Skeletal muscle satellite cell (primary cell): ENCODE data around the gene HPD. TPM values are rescaled to one million over a fixed set of nuclear protein-coding genes. Genes with fewer than 3 reads are reported as not detected.
"Not testable (repeated sequence)": the region's sequence is repeated elsewhere in the genome, so short reads cannot be mapped to it uniquely, and the experiment has no call there.

Source experiments
- H3K27me3 ChIP-seq: 2 replicates; pipeline ENCODE4 v1.7.0; 2013; ENCODE audit warnings: low read length; ENCODE audit not compliant: control insufficient read depth, insufficient read depth
- H3K36me3 ChIP-seq: 2 replicates; pipeline ENCODE4 v1.7.0; 2013; ENCODE audit warnings: mild to moderate bottlenecking, control low read depth, low read length; ENCODE audit not compliant: insufficient read depth
- H3K4me1 ChIP-seq: 2 replicates; pipeline ENCODE4 v1.7.0; 2013; ENCODE audit warnings: low read length; ENCODE audit not compliant: control insufficient read depth, insufficient read depth
- H3K4me2 ChIP-seq: 2 replicates; pipeline ENCODE4 v1.7.0; 2013; ENCODE audit warnings: mild to moderate bottlenecking, low read length
- H3K4me3 ChIP-seq: 2 replicates; pipeline ENCODE4 v1.7.0; 2013; ENCODE audit warnings: low read length
- H3K9ac ChIP-seq: 2 replicates; pipeline ENCODE4 v1.7.0; 2013; ENCODE audit warnings: mild to moderate bottlenecking, low read depth, low read length, moderate library complexity
- H3K9me3 ChIP-seq: replicated peaks from 2 replicates; pipeline ENCODE4 v1.7.0; 2013; ENCODE audit warnings: mild to moderate bottlenecking, control low read depth, low read length
- total RNA-seq: library from RNA; depleted of rRNA; stranded (reverse); fragments of >200 nt; gene quantifications from 2 replicates; pipeline ENCODE4 v1.2.3, GENCODE V29; 2012; rRNA removed

Gene HPD
- 0.76 and 2.4 TPM in 2 replicates for total RNA-seq

DNA sequence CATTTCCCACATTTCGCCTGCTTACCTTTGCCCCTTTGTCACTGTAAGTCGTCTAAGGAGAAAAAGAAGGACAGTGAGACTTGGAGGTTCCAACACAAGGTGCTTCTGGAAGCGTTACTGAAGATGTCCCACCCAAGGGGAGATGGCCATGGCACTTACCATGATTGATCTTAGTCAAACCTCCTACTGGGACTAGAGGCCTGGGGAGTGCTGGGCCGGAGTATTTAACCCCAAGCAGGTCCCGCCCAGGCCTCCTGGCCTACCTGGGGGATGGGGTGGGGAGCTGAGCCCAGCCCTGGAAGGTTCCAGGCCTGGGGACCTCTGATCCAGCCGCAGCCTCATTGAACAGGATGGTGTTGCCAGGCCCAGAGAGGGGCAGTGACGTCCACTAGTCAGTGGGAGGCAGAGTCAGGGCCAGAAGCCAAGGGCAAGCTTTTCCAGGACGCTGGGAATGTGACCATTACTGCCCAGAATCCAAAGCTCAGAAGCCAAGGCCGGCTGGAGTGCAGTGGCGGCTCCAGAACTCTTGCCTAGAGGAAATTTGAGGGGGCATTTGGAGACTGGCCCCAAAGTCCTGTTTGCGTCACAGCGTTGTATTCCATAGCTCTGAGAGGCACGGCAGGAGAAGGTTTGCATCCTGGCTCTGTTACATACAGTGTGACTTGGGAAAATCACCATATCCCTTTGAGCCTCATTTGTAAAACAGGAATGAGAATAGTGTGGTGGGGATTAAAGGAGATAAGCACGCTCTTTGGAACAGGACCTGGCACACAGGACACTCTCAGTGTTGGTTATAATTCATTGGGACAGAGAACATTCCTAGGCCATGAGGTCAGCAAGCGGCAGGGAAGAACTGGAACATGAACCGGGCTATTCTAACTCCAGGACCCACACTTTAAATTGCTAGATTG is at the start of gene HPD:
HPD (minus strand) TSS at position 198 of the 911 bp plus-strand sequence; CDS start at position 162, 36 bp downstream.
- Histone ChIP-seq H3K4me3 (no peak within 1 kb of the TSS), H3K9ac (peak within 1 kb of the TSS; percentile 47), H3K4me2 (peak within 1 kb of the TSS; percentile 51), H3K9me3 (no peaks in the 10 kb centered on the region), H3K4me1 (peaks cover 24% of the 10 kb centered on the region), H3K36me3 (no peaks in the 10 kb centered on the region), H3K27me3 (no peaks in the 10 kb centered on the region)

DNA sequence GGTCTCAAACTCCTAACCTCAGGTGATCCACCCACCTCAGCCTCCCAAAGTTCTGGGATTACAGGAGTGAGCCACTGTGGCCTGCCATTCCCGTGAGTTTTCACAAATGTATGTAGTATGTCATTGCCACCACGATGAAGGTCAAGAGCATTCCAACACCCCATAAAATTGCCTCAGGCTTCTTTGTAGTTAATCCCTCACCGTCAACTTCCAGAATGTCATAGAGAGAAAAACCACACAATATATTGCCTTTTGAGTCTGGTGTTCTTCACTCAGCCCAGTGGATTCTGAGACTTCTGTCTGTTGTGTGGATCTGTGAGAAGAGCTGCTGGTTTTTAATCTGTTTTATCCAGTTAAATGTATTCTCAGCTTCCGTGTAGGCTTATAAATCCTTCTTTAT is 47.1 kb upstream of the HPD start:
- peaks cover 64% of the 10 kb centered on the region for H3K36me3 ChIP-seq
- no peaks in the 10 kb centered on the region for H3K4me1 ChIP-seq
- H3K9ac ChIP-seq: no peak overlapping the region
- H3K4me3 ChIP-seq: no peak overlapping the region
- H3K9me3 ChIP-seq: no peaks in the 10 kb centered on the region
- no peak overlapping the region for H3K4me2 ChIP-seq
- H3K27me3 ChIP-seq: no peaks in the 10 kb centered on the region

DNA sequence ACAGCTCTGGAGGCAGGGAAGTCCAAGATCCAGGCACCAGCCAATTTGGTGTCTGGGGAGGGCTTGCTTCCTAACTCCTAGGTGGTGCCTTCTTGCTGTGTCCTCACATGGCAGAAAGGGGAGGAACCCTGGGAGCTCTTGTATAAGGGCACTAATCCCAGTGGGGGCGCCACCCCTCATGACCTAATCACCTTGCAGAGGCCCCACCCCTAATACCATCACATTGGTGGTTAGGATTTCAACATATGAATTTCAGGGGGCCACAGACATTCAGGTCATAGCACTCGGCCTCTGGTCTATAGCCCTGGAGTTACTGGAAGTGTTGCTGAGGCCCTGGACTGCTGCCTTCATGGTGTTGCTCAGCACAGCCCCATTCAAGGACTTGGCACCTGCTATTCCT is 44.5 kb upstream of the HPD start:
- Histone ChIP-seq H3K9me3 (no peaks in the 10 kb centered on the region), H3K4me3 (no peak overlapping the region), H3K36me3 (peaks cover 64% of the 10 kb centered on the region), H3K27me3 (no peaks in the 10 kb centered on the region), H3K9ac (no peak overlapping the region), H3K4me1 (no peaks in the 10 kb centered on the region), H3K4me2 (no peak overlapping the region)

DNA sequence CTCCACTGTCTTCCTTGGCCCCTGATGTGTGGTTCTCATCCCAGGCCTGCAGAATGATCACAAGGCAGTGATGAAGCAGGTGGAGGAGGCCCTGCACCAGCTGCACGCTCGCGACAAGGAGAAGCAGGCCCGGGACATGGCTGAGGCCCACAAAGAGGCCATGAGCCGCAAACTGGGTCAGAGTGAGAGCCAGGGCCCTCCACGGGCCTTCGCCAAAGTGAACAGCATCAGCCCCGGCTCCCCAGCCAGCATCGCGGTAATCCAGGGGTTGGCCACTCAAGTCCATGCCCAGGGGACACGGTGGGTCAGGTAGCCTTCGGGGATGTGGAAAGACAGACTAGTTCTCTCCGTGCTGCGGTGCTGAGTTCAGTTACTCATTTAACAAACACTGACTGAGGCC is 40.9 kb upstream of the HPD start:
- H3K9ac ChIP-seq: no peak overlapping the region
- H3K9me3 ChIP-seq: no peaks in the 10 kb centered on the region
- H3K4me2 ChIP-seq: no peak overlapping the region
- no peaks in the 10 kb centered on the region for H3K27me3 ChIP-seq
- H3K36me3 ChIP-seq: peaks cover 71% of the 10 kb centered on the region
- H3K4me1 ChIP-seq: peaks cover 2% of the 10 kb centered on the region
- no peak overlapping the region for H3K4me3 ChIP-seq

DNA sequence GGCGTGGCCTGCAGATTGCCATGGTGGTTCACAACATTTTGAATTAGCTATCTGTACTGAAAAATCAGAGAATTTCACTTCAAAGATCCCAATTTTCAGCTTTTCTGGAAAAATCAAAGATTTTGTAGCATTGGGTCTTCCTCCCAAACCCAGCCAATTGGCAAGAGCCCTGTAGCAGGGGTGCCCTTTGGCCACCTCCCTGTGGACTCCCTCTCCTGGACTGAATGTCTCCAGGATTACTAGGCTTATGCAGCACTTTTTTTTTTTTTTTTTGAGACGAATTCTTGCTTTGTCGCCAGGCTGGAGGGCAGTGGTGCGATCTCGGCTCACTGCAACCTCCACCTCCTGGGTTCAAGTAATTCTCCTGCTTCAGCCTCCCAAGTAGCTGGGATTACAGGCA is 39.6 kb upstream of the HPD start:
- no peaks in the 10 kb centered on the region for H3K9me3 ChIP-seq
- peaks cover 66% of the 10 kb centered on the region for H3K36me3 ChIP-seq
- no peak overlapping the region for H3K9ac ChIP-seq
- H3K27me3 ChIP-seq: no peaks in the 10 kb centered on the region
- H3K4me3 ChIP-seq: no peak overlapping the region
- H3K4me2 ChIP-seq: no peak overlapping the region
- peaks cover 14% of the 10 kb centered on the region for H3K4me1 ChIP-seq

DNA sequence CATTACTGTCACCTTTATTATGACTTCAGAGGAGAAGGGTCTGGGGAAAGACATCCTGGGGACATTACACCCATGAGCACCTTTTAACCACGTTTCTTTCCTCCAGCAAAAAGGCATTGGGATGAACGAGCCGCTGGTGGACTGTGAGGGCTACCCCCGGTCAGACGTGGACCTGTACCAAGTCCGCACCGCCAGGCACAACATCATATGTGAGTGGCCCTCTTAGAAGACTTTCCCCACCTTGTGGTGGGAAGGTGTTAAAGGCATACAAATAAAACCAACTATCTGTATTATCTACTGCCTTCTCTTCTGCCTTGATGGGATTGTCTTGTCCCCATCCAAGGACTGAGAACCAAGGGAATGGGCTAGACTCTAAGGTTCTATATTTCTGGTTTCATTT is 36.0 kb upstream of the HPD start:
- H3K9ac ChIP-seq: no peak overlapping the region
- H3K4me1 ChIP-seq: peaks cover 25% of the 10 kb centered on the region
- H3K36me3 ChIP-seq: peaks cover 44% of the 10 kb centered on the region
- no peak overlapping the region for H3K4me3 ChIP-seq
- H3K27me3 ChIP-seq: no peaks in the 10 kb centered on the region
- no peaks in the 10 kb centered on the region for H3K9me3 ChIP-seq
- peak overlapping the region; percentile 51 for H3K4me2 ChIP-seq

DNA sequence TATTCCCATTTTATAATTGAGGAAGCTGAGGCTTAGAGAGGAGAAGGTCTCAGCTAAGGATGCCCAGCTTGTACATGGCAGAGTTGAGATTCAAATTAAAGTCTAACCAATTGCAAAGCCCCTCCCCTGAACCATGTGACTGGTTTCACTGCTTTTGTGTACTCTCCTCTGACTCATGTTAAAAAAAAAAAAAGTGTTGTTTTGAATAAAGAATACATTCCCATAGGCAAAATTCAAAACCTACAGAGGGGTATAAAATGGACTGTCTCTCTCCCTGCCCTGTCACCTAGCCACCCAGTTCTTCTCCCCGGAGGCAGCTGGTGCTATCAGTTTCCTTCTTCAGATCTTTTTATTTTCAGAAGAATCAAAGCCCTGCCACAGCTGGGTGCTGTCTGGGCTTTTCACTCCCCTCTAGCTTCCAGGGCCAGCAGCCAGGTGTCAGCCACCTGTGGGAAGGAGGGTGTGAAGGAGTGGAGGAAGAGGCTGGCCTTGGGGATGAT is 35.4 kb upstream of the HPD start:
- Histone ChIP-seq H3K9me3 (no peaks in the 10 kb centered on the region), H3K4me3 (no peak overlapping the region), H3K4me1 (peaks cover 27% of the 10 kb centered on the region), H3K27me3 (no peaks in the 10 kb centered on the region), H3K4me2 (peak overlapping the region; percentile 51), H3K36me3 (peaks cover 38% of the 10 kb centered on the region), H3K9ac (peak overlapping the region; percentile 45)

DNA sequence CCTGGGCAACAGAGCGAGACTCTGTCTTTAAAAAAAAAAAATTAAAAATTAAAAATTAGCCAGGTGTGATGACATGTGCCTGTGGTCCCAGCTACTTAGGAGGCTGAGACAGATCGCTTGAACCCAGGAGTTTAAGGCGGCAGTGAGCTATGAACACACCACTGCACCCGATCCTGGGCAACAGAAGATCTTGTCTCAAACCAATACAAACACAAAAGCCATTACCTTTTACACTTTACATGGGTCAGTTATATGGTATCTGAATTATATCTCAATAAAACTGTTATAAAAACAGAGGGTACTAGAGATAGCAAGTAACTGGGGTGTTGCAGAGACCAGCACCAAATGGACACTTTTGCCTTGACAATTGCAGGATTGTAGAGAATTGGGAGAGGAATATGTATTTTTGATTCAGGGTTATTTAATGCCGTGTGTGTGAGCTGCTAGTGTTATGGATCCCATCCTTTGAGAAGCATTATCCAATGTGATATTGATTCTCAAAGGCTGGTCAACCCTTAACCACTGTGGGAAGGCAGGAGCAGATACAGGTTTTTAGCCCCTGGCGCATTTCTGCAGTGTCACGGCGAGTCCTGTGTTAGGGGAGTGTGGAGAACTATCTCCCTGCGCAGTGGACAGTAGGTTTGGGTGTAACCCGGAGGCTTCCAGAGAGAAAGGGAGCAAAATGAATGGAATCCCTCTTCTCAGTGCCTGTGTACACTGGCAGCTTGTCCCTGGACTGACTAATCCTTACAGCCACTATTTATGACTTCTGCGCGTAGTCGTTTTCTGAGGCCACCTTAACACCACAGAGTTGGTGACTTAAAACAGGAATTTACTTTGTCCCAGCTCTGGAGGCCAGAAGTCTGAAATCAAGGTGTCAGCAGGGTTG is 34.3 kb upstream of the HPD start:
- Histone ChIP-seq H3K4me1 (peaks cover 30% of the 10 kb centered on the region), H3K27me3 (no peaks in the 10 kb centered on the region), H3K4me3 (no peak overlapping the region), H3K9me3 (no peaks in the 10 kb centered on the region), H3K9ac (no peak overlapping the region), H3K4me2 (no peak overlapping the region), H3K36me3 (peaks cover 33% of the 10 kb centered on the region)

DNA sequence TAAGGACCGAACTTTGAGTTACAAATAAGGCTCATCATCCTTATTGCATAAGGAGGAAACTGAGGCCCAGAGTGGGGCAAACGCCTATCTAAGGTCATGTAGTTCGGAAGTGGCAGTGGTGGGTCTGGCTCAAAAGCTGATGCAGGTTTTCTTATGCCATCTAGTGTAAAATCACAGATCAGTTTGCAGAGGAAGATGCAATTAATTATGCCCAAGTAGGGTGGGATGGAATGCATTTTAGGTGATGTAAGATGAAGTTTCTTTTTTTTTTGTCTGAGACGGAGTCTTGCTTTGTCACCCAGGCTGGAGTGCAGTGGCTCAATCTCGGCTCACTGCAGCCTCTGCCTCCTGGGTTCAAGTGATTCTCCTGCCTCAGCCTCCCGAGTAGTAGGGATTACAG is 31.0 kb upstream of the HPD start:
- Histone ChIP-seq H3K4me2 (peak overlapping the region; percentile 100), H3K9ac (peak overlapping the region; percentile 97), H3K4me1 (peaks cover 31% of the 10 kb centered on the region), H3K4me3 (peak overlapping the region; percentile 92), H3K36me3 (peaks cover 12% of the 10 kb centered on the region)
- H3K9me3 ChIP-seq, H3K27me3 ChIP-seq: not testable (repeated sequence)

DNA sequence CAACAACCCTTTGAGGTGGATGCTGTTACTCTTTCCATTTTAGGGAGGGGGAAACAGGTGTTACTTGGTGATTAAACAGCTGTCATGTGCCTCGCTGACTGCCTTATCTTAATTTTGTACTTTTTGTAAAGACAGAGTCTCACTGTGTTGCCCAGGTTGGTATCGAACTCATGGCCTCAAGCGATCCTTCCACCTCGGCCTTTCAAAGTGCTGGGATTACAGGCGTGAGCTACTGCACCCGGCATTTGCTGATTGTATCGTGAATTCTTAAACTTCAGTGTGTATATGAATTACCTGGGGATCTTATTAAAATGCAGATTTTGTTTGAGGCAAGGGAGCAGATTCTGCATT is 30.6 kb upstream of the HPD start:
- peak overlapping the region; percentile 97 for H3K9ac ChIP-seq
- H3K36me3 ChIP-seq: peaks cover 8% of the 10 kb centered on the region
- H3K4me1 ChIP-seq: peaks cover 27% of the 10 kb centered on the region

DNA sequence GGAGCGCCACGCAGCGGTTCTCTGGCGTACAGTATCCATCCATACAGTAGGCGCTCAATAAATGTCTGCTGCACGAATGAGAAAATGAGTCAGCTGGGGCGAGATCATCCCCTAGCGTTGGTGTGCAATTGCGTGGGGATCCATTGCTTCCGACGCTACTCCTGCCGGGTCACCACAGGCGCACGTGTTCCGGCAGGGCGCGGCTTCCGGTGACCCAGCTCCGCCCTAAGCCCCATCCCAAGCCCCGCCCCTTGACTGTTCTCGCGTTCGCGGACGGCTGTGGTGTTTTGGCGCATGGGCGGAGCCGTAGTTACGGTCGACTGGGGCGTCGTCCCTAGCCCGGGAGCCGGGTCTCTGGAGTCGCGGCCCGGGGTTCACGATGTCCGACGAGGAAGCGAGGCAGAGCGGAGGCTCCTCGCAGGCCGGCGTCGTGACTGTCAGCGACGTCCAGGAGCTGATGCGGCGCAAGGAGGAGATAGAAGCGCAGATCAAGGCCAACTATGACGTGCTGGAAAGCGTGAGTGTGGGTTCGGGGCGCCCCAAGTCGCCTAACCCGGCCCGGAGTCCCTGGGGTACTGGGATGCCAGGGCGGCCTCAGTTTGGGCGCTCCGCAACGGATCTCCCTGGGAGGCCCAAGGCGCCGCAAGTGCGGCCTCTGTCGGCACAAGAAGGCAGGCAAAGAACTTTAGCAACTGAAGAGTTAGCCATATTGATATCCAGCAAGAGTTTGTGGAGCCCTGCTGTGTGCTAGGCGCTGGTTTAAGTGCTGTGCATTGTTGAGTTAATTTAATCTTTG is 30.0 kb upstream of the HPD start, which contains the start of gene PSMD9:
PSMD9 (plus strand) TSS at position 313 of the 796 bp plus-strand sequence; CDS start at position 380, 67 bp downstream.
- peak within 1 kb of the TSS; percentile 92 for H3K4me3 ChIP-seq
- H3K4me2 ChIP-seq: peak within 1 kb of the TSS; percentile 100
- no peaks in the 10 kb centered on the region for H3K27me3 ChIP-seq
- H3K36me3 ChIP-seq: peaks cover 8% of the 10 kb centered on the region
- H3K9ac ChIP-seq: peak within 1 kb of the TSS; percentile 97
- no peaks in the 10 kb centered on the region for H3K9me3 ChIP-seq
- H3K4me1 ChIP-seq: peaks cover 22% of the 10 kb centered on the region

More for the DNA sequence above, 30.6 kb upstream of the HPD start:
- Histone ChIP-seq H3K9me3 (no peaks in the 10 kb centered on the region), H3K27me3 (no peaks in the 10 kb centered on the region), H3K4me3 (peak overlapping the region; percentile 92), H3K4me2 (peak overlapping the region; percentile 100)
